Limb (tissue), 2 donors: ENCODE measurements around the gene SDK2.

Experiments
- DNase-seq, 2 donors: peaks; one replicate each; pipeline ENCODE4 v3.0.0-alpha.2; 2016; ENCODE audit errors: extremely low spot score in 2 of 2

SDK2 gene

GRCh38 chr17:73561111-73561510 lies 83.1 kb downstream of the SDK2 start:
- no peak for DNase-seq

- no peak for DNase-seq
Observed at GRCh38 chr17:73560661-73561060, 83.6 kb downstream of the SDK2 start.

- DNase-seq = no peak
Observed at GRCh38 chr17:73559532-73559931, 84.7 kb downstream of the SDK2 start.

- no peak for DNase-seq
Observed at GRCh38 chr17:73555199-73555960, 88.9 kb downstream of the SDK2 start.

- DNase-seq = no peak
Observed at GRCh38 chr17:73554498-73554897, 89.7 kb downstream of the SDK2 start.

GRCh38 chr17:73553311-73553710 lies 90.9 kb downstream of the SDK2 start:
- DNase-seq = no peak

- no peak for DNase-seq
Observed at GRCh38 chr17:73552300-73553048, 91.8 kb downstream of the SDK2 start.

GRCh38 chr17:73551759-73552158 lies 92.5 kb downstream of the SDK2 start:
- no peak for DNase-seq

GRCh38 chr17:73551144-73551543 lies 93.1 kb downstream of the SDK2 start:
- DNase-seq = no peak

- DNase-seq = no peak
Observed at GRCh38 chr17:73550556-73550955, 93.7 kb downstream of the SDK2 start.

GRCh38 chr17:73549841-73550430 lies 94.3 kb downstream of the SDK2 start:
- DNase-seq = no peak

- no peak for DNase-seq
Observed at GRCh38 chr17:73548620-73549311, 95.5 kb downstream of the SDK2 start.

GRCh38 chr17:73547790-73548189 lies 96.5 kb downstream of the SDK2 start:
- no peak for DNase-seq

GRCh38 chr17:73546770-73547536 lies 97.3 kb downstream of the SDK2 start:
- no peak for DNase-seq

GRCh38 chr17:73546114-73546513 lies 98.1 kb downstream of the SDK2 start:
- DNase-seq = no peak

GRCh38 chr17:73545109-73546032 lies 98.9 kb downstream of the SDK2 start:
- DNase-seq = no peak

GRCh38 chr17:73544333-73544732 lies 99.9 kb downstream of the SDK2 start:
- DNase-seq = no peak

- no peak for DNase-seq
Observed at GRCh38 chr17:73542323-73542722, 101.9 kb downstream of the SDK2 start.

- DNase-seq = no peak
Observed at GRCh38 chr17:73541561-73541981, 102.7 kb downstream of the SDK2 start.

GRCh38 chr17:73541111-73541510 lies 103.1 kb downstream of the SDK2 start:
- DNase-seq = no peak
